Vagina (tissue), 2 donors: Measurements from ENCODE around the gene DOK6. TPM values are rescaled to one million over a fixed set of nuclear protein-coding genes. Genes with fewer than 3 reads are reported as not detected.

Source experiments
- DNase-seq, 2 donors: peaks; one replicate each; pipeline ENCODE4 v3.0.0-alpha.2; 2017; ENCODE audit errors: extremely low spot score in 2 of 2
- H3K27ac ChIP-seq: fragments of 200-600 bp; sonication (generic); one replicate; pipeline ENCODE4 v1.5.1; 2019
- H3K27me3 ChIP-seq: fragments of 200-600 bp; sonication (generic); one replicate; pipeline ENCODE4 v1.5.1; 2019
- H3K36me3 ChIP-seq, 2 donors: fragments of 200-600 bp; sonication (generic); one replicate each; pipeline ENCODE4 v1.5.1; 2017 to 2019
- H3K4me1 ChIP-seq: fragments of 200-600 bp; sonication (generic); one replicate; pipeline ENCODE4 v1.5.1; 2019
- H3K4me3 ChIP-seq, 2 donors: fragments of 200-600 bp; sonication (generic); 1 replicate in 1 of 2; 2 replicates in 1 of 2; pipeline ENCODE4 v1.5.1; 2016 to 2019
- H3K9me3 ChIP-seq: fragments of 200-600 bp; sonication (generic); one replicate; pipeline ENCODE4 v1.5.1; 2019
- POLR2A ChIP-seq, 2 donors: fragments of 450-650 bp; IDR thresholded peaks; one replicate each; pipeline ENCODE4 v1.6.1; 2017; ENCODE audit warnings: antibody characterized with exemption in 2 of 2, mild to moderate bottlenecking in 2 of 2, moderate library complexity in 2 of 2
- POLR2AphosphoS5 ChIP-seq, 2 donors: sonication (generic); formaldehyde crosslinking; IDR thresholded peaks; one replicate each; pipeline ENCODE4 v1.9.0; 2017; ENCODE audit warnings: antibody characterized with exemption in 2 of 2, mild to moderate bottlenecking in 2 of 2, low read depth in 1 of 2; ENCODE audit not compliant: insufficient read depth in 1 of 2
- intact Hi-C: fragments of 100-400 bp; cut with DNase I; formaldehyde crosslinking; loops from one replicate; pipeline ENCODE4 v1.15.1; 2023
- total RNA-seq: library from RNA; depleted of rRNA; stranded (reverse); fragments of >200 nt; gene quantifications from one replicate; pipeline ENCODE4 v1.2.3, GENCODE V29; 2016
- TF ChIP-seq, protein P1 (sequence below), 3 experiments: fragments of 450-650 bp in 2 of 3; fragments of 200-600 bp in 1 of 3; sonication (generic) in 1 of 3; IDR thresholded peaks; one replicate each; pipeline ENCODE4 v1.5.1; 2017 to 2019; ENCODE audit warnings: antibody characterized with exemption in 3 of 3, mild to moderate bottlenecking in 2 of 3, moderate library complexity in 2 of 3

DOK6 gene
- total RNA-seq, 1 donor from 2014 or later = 1.2 TPM

DNA sequence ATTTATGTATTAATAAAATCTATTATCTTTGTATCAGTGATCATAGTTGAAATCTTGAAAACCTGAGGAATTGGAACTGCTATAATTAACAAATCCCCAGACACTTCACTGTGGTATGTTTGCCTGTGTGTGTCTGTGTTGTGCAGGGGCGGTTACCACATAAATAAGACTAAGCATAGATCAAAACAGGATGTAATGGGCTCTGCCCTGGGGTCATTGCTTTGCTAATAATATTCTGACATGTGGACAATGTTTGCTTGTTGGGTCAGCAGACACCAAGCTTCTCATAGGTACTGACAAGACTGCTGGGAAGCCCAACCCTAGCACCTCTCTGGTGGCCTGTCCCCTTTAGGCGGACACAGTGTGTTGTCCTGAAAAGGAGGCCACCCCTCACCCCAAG, 35.8 kb upstream of the DOK6 start:
- DNase-seq = no peak
- Histone ChIP-seq H3K27ac (no peak overlapping the region), H3K4me3 (no peak overlapping the region), H3K9me3 (no peaks in the 10 kb centered on the region), H3K4me1 (no peaks in the 10 kb centered on the region), H3K27me3 (no peaks in the 10 kb centered on the region), H3K36me3 (no peaks in the 10 kb centered on the region)
- intact Hi-C loops = no loop called here
- TF ChIP-seq POLR2A (IDR thresholded peaks at IDR 0.05) (no peak), POLR2AphosphoS5 (IDR thresholded peaks at IDR 0.05; ENCODE audit: insufficient read depth in 1 of 2, low read depth in 1 of 2) (no peak)
- TF ChIP-seq, protein P1, sequence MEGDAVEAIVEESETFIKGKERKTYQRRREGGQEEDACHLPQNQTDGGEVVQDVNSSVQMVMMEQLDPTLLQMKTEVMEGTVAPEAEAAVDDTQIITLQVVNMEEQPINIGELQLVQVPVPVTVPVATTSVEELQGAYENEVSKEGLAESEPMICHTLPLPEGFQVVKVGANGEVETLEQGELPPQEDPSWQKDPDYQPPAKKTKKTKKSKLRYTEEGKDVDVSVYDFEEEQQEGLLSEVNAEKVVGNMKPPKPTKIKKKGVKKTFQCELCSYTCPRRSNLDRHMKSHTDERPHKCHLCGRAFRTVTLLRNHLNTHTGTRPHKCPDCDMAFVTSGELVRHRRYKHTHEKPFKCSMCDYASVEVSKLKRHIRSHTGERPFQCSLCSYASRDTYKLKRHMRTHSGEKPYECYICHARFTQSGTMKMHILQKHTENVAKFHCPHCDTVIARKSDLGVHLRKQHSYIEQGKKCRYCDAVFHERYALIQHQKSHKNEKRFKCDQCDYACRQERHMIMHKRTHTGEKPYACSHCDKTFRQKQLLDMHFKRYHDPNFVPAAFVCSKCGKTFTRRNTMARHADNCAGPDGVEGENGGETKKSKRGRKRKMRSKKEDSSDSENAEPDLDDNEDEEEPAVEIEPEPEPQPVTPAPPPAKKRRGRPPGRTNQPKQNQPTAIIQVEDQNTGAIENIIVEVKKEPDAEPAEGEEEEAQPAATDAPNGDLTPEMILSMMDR (IDR thresholded peaks at IDR 0.05) = no peak

DNA sequence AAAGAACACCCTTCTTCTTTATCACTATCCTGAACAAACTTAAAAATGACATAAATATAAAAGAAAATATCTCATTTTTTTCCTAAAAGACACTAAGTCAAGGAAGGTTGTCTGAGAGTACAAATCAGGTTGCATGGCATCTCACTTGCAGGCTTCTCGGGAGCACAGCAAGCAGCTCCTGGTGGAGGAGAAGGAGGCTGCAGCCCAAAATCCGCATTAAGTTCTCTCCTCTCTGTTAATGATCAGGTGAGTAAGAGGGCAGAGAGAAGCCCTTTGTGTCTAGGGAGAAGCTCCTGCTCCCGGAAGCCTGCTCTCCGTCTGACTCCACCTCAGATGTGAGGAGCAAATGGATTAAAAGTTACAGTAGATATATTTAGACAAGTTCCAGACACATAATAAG, 35.0 kb upstream of the DOK6 start:
- no peaks in the 10 kb centered on the region for H3K36me3 ChIP-seq
- intact Hi-C loops = no loop called here
- H3K9me3 ChIP-seq = no peaks in the 10 kb centered on the region
- DNase-seq = no peak
- TF ChIP-seq, protein P1 (IDR thresholded peaks at IDR 0.05) = no peak
- TF ChIP-seq POLR2A (IDR thresholded peaks at IDR 0.05) (no peak), POLR2AphosphoS5 (IDR thresholded peaks at IDR 0.05; ENCODE audit: insufficient read depth in 1 of 2, low read depth in 1 of 2) (no peak)
- no peaks in the 10 kb centered on the region for H3K4me1 ChIP-seq
- H3K27me3 ChIP-seq = no peaks in the 10 kb centered on the region
- no peak overlapping the region for H3K4me3 ChIP-seq
- H3K27ac ChIP-seq = no peak overlapping the region

DNA sequence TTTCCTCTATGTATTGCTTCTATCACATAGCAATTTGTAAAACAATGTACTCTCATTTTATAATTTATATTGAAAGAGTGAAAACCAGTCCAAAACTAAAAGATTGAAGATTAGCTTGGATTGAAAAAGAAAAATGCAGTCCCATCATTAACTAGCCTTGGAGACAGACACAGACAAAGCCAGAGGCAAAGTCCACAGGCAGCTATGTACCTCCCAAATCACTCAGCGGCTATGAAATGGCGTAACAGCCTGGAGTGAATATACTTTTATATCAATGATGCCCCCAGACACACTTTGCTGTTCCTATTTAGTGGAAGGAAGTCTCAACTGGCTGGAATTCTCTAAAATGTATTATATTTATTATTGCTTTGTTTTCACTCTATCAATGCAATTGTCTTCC, 33.6 kb upstream of the DOK6 start:
- Histone ChIP-seq H3K27ac (no peak overlapping the region), H3K4me1 (no peaks in the 10 kb centered on the region), H3K36me3 (no peaks in the 10 kb centered on the region), H3K9me3 (no peaks in the 10 kb centered on the region), H3K27me3 (no peaks in the 10 kb centered on the region), H3K4me3 (no peak overlapping the region)
- no peak for TF ChIP-seq POLR2AphosphoS5 (IDR thresholded peaks at IDR 0.05; ENCODE audit: insufficient read depth in 1 of 2, low read depth in 1 of 2)
- no peak for TF ChIP-seq POLR2A (IDR thresholded peaks at IDR 0.05)
- TF ChIP-seq, protein P1 (IDR thresholded peaks at IDR 0.05) = no peak
- no peak for DNase-seq
- intact Hi-C loops = no loop called here

DNA sequence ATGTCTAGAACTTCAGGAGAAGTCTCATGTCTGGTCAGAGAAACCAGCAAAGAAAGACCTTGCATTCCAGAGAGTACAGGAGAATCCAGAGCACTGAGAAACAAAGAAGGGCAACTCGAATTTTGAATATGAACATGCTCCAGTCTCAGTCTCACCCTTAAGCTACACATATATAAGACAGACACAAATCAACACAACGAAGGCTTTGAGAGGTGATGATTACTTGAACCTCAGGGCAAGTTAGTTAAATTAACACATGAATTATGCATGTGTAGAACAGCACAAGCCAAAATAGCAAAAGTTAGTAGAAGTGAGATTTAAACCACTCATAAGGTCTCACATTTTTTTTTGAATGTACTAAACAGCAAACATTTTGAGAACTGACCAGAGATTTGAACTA, 29.0 kb upstream of the DOK6 start:
- Histone ChIP-seq H3K27ac (no peak overlapping the region), H3K27me3 (no peaks in the 10 kb centered on the region), H3K4me3 (no peak overlapping the region), H3K36me3 (no peaks in the 10 kb centered on the region), H3K9me3 (no peaks in the 10 kb centered on the region), H3K4me1 (no peaks in the 10 kb centered on the region)
- intact Hi-C loops = no loop called here
- TF ChIP-seq POLR2A (IDR thresholded peaks at IDR 0.05) (no peak), POLR2AphosphoS5 (IDR thresholded peaks at IDR 0.05; ENCODE audit: insufficient read depth in 1 of 2, low read depth in 1 of 2) (no peak)
- TF ChIP-seq, protein P1 (IDR thresholded peaks at IDR 0.05) = no peak
- no peak for DNase-seq

DNA sequence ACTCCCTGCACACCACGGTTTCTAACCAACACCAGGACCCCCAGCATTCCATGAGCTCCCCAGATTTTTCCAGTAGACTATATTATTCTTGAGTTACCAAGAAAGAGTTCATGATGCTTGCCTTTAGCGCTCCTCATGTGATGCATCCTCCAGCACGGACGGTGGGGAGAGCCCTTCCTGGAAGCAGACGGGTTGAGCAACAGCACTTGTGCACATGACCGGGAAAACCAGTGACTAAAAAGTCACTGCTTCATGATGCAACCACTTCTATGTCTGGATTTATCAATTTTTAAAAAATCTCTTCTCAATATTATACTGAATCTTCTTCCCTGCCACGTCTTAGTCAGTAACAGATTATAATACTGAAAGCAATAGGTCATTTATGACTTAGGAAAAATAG, 20.4 kb upstream of the DOK6 start:
- H3K4me3 ChIP-seq = no peak overlapping the region
- no peaks in the 10 kb centered on the region for H3K36me3 ChIP-seq
- no peak for TF ChIP-seq POLR2A (IDR thresholded peaks at IDR 0.05)
- TF ChIP-seq, protein P1 (IDR thresholded peaks at IDR 0.05) = no peak
- DNase-seq = no peak
- H3K27ac ChIP-seq = no peak overlapping the region
- H3K27me3 ChIP-seq = no peaks in the 10 kb centered on the region
- intact Hi-C loops = no loop called here
- H3K9me3 ChIP-seq = no peaks in the 10 kb centered on the region
- H3K4me1 ChIP-seq = no peaks in the 10 kb centered on the region
